Urinary bladder (tissue), 4 donors: ENCODE results near the gene CELSR2. TPM values are rescaled to one million over a fixed set of nuclear protein-coding genes. Genes with fewer than 3 reads are reported as not detected.
A peak's percentile ranks its signal among the peaks of the same experiment; 100 is the strongest.

ENCODE experiments used
- DNase-seq: peaks from one replicate; pipeline ENCODE4 v3.0.0-alpha.2; 2015; ENCODE audit errors: extremely low spot score
- H3K27ac ChIP-seq: one replicate; pipeline ENCODE4 v1.5.1; 2013; ENCODE audit warnings: low read depth, mild to moderate bottlenecking, moderate library complexity
- H3K36me3 ChIP-seq: one replicate; pipeline ENCODE4 v1.6.1; 2013; ENCODE audit warnings: mild to moderate bottlenecking, moderate library complexity; ENCODE audit not compliant: insufficient read depth
- H3K4me1 ChIP-seq: one replicate; pipeline ENCODE4 v1.6.1; 2013; ENCODE audit warnings: mild to moderate bottlenecking, moderate library complexity; ENCODE audit not compliant: insufficient read depth
- H3K4me3 ChIP-seq: one replicate; pipeline ENCODE4 v1.5.1; 2013; ENCODE audit warnings: low read depth, low read length
- WGBS: extraction: QIAGEN DNeasy Blood & Tissue Kit; methylation state at CpG from one replicate; pipeline ENCODE4 v1.1.7; 2013; 5-methylcytosine and 5-hydroxymethylcytosine counted together
- polyA plus RNA-seq: library from polyadenylated mRNA; stranded (reverse); fragments of 200-250 nt; gene quantifications from one replicate; pipeline ENCODE4 v1.2.3, GENCODE V29; 2013
- total RNA-seq: library from RNA; depleted of rRNA; stranded (reverse); fragments of >200 nt; gene quantifications from one replicate; pipeline ENCODE4 v1.2.3, GENCODE V29; 2014
- donor health status: healthy with polysubstance abuse.
- donor health status: healthy.

CELSR2 gene, protein sequence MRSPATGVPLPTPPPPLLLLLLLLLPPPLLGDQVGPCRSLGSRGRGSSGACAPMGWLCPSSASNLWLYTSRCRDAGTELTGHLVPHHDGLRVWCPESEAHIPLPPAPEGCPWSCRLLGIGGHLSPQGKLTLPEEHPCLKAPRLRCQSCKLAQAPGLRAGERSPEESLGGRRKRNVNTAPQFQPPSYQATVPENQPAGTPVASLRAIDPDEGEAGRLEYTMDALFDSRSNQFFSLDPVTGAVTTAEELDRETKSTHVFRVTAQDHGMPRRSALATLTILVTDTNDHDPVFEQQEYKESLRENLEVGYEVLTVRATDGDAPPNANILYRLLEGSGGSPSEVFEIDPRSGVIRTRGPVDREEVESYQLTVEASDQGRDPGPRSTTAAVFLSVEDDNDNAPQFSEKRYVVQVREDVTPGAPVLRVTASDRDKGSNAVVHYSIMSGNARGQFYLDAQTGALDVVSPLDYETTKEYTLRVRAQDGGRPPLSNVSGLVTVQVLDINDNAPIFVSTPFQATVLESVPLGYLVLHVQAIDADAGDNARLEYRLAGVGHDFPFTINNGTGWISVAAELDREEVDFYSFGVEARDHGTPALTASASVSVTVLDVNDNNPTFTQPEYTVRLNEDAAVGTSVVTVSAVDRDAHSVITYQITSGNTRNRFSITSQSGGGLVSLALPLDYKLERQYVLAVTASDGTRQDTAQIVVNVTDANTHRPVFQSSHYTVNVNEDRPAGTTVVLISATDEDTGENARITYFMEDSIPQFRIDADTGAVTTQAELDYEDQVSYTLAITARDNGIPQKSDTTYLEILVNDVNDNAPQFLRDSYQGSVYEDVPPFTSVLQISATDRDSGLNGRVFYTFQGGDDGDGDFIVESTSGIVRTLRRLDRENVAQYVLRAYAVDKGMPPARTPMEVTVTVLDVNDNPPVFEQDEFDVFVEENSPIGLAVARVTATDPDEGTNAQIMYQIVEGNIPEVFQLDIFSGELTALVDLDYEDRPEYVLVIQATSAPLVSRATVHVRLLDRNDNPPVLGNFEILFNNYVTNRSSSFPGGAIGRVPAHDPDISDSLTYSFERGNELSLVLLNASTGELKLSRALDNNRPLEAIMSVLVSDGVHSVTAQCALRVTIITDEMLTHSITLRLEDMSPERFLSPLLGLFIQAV (N-terminal part only)
- total RNA-seq: 3.6 TPM
- polyA plus RNA-seq: 4.9 TPM

DNA sequence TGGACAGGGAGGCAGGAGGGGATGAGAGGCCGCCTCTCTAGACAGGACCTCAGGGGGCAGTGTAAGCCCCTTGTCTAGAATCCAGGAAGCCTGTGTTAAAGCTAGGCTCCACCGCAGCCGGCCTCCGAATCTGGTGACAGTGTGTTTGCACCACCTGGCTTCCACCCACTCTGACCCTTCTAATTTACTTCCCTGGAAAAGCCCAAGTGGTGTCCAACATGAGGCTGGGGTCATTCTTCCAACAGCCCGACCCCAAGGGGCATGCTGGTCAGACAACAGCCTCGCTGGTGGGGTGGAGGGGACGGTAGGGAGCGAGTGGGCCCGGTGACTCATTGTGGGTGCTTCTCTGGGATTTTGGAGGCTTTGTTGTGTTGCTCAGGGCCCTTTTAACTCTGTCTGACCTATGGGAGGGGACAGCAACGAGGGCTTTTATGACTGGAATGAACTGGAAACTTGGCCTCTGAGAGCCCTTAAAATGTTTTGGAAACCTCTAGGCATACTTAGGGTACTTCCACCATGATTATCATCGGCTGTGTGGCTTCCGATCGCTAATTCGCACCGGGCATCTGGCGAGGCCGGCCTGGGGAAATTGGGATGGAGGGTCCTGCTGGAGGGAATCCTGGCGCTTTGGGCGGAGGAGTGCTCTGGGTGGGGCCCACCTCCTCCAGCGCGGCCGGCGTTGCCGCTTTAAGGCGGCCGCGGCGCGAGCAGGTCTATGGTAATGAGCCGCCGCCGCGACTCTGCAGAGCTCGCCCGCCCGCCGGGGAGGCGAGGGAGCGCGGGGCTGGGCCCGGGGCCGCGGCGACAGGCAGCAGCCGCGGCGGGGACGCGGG lies at the start of gene CELSR2:
TSS of gene CELSR2 (plus strand) at position 743 of the 833 bp plus-strand sequence. CDS start 541 bp downstream, outside the sequence.
- Histone ChIP-seq H3K4me3 (peak within 1 kb of the TSS; percentile 69), H3K27ac (no peak within 1 kb of the TSS), H3K4me1 (no peaks in the 10 kb centered on the region), H3K36me3 (no peaks in the 10 kb centered on the region)
- no peak for DNase-seq
- WGBS: 12% methylated on average over 49 of the region's 49 CpGs

DNA sequence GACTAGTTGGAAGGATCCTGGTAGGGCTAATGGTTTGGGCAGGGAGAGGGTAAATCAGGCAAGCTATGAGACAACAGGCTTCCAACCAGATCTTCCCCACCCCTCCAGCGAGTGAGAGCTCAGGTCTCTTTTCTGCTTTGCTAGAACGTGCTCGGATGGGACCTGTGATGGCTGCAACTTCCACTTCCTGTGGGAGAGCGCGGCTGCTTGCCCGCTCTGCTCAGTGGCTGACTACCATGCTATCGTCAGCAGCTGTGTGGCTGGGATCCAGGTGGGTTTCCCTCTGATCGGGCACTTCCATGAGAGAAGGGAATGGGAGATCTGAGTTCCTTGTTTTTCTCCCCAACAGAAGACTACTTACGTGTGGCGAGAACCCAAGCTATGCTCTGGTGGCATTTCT lies 49.6 kb upstream of the CELSR2 start:
- 66% methylated on average over 10 of the region's 10 CpGs for WGBS
- H3K27ac ChIP-seq: no peak overlapping the region

DNA sequence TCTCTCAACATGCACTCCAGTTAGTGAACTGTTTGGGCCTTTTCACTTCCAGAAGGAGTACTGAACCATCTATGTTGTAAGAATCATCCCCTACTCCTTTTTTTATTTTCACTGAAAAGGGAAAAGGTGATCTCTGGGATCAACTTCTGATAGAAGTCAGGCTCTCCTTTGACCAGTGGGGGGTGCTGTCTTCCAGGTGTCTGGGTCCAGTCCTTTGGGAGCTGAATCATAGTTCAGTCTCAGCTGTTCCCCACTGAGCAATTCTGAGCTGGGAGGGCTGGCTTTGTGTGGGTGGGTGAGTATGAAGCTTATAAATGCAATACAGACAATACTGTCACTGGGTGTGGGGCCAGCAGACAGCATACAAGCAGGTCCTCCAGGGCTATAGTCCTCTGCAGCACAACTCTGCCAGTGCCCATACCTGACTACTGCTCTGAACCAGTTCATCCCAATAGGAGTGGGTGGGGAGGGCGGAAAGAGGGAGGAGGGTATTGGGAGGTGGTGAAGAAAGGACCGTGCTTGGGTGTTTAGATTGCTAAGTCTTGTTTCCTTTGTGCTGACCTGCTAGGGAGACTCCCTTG lies 48.1 kb upstream of the CELSR2 start:
- Histone ChIP-seq H3K36me3 (no peaks in the 10 kb centered on the region), H3K4me1 (no peaks in the 10 kb centered on the region), H3K4me3 (no peak overlapping the region), H3K27ac (no peak overlapping the region)
- WGBS: 67% methylated on average over 2 of the region's 2 CpGs
- DNase-seq: no peak

More for the DNA sequence above, 49.6 kb upstream of the CELSR2 start:
- H3K4me3 ChIP-seq: no peak overlapping the region
- H3K36me3 ChIP-seq: no peaks in the 10 kb centered on the region
- no peaks in the 10 kb centered on the region for H3K4me1 ChIP-seq
- DNase-seq: no peak

DNA sequence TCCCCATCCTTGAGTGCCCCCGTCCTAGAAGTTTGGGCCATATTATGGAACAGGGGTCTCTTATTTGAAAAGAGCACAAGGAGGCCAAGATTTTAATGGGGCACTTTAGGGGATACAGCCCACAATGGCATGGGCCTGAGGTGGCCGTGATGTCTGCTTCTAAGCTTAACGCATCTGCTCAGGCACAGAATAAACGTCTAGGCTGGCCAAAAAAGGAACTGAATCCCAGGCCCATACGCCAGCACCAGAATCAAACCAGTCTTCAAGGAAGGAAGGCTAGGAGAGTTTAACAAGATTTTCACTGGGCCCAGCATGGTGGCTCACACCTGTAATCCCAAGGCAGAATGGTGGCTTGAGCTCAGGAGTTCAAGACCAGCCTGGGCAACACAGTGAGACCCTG lies 44.9 kb upstream of the CELSR2 start:
- Histone ChIP-seq H3K4me1 (no peaks in the 10 kb centered on the region), H3K4me3 (no peak overlapping the region), H3K27ac (no peak overlapping the region), H3K36me3 (no peaks in the 10 kb centered on the region)
- DNase-seq: no peak
- 74% methylated on average over 5 of the region's 5 CpGs for WGBS

DNA sequence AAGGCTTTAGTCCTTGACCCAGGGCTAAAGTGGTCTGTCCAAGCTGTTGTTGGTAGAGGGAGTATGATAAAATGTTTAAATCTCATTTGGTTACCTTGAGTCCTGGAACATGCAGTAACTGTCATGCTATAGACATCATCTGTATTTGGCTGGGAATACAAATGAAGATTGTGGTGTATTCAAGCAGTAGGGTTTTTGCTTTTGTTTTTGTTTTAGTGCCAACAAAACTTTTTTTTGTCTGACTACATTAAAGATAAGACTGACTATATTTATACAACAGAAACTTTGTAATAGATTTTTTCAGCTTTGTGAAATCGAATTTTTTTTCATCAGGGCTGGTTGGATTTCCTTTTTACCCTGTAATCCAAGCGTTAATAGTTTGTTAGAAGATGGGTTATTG lies 43.0 kb upstream of the CELSR2 start:
- WGBS: 56% methylated on average over 2 of the region's 2 CpGs
- Histone ChIP-seq H3K36me3 (no peaks in the 10 kb centered on the region), H3K27ac (no peak overlapping the region), H3K4me1 (no peaks in the 10 kb centered on the region), H3K4me3 (no peak overlapping the region)
- no peak for DNase-seq

DNA sequence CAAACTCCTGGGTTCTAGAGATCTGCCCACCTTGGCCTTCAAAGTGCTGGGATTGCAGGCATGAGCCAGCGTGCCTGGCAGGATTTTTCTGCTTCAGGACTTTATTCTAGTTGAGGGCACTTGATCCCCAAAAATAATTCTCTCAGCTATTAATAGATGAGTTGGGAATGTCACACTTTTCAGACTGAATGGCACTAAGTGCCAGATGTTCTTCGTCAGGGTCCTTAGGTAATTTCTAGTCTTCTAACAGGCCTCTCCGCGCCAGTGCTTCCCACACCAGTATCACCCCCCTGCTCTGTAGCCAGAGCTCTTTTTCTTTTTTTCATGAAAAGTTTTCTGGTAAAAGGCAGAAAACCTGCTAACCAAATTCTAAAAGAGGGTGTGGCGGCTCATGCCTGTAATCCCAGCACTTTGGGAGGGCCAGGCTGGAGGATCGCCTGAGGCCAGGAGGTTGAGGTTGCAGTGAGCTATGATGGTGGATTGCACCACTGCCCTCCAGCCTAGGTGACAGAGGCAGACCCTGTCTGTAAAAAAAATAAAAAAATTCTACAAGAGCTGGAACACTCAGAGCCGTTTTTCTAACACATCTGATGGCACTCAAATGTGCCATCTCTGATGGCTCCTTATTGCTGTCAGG lies 41.8 kb upstream of the CELSR2 start:
- no peaks in the 10 kb centered on the region for H3K4me1 ChIP-seq
- no peaks in the 10 kb centered on the region for H3K36me3 ChIP-seq
- 87% methylated on average over 7 of the region's 7 CpGs for WGBS
- no peak for DNase-seq
- no peak overlapping the region for H3K27ac ChIP-seq
- no peak overlapping the region for H3K4me3 ChIP-seq

DNA sequence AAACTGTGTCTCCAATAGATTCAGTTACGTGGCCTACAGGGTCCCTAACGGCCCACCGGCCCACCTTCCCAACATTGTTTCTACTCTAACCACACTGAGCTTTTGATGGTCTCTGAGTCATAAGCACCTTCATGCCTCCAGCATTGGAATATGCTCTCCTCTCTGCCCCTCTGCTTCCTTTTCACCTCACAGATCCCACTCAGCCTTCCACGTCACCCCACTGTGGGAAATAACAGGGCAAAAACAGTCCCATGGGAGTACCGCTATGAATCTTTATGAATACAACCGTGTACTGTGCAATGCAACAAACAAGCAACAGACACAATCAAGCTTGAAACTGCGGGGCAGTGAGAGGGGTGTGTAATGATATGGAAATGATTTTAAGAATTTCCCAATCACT lies 40.9 kb upstream of the CELSR2 start:
- Histone ChIP-seq H3K4me3 (no peak overlapping the region), H3K4me1 (no peaks in the 10 kb centered on the region), H3K36me3 (no peaks in the 10 kb centered on the region), H3K27ac (no peak overlapping the region)
- DNase-seq: no peak
- 83% methylated on average over 7 of the region's 7 CpGs for WGBS

DNA sequence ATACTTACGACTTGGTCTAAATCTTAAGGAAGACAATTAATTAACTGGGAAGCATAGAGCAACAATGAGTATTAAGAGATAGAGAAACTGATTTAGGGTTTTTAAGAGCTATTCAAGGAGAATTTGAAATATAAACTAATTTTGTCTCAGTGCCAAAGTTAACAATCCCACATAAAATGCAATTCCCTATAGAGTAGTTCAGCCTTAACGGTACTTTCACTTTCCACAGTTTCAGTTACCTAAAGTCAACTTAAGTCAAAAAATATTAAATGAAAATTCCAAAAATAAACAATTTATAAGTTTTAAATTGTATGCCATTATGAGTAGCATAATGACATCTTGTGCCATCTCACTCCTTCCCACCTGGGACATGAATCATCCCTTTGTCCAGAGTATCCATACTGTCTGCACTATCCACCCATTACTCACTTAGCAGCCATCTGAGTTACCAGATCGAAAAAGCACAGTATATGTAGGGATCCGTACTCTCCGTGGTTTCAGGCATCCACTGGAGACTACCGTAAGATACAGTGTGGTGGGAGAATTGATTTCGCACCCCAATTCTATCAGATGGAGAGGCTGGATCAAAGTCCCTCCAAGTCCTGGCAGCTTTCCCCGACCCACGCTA lies 40.4 kb upstream of the CELSR2 start:
- no peak for DNase-seq
- Histone ChIP-seq H3K4me1 (no peaks in the 10 kb centered on the region), H3K27ac (no peak overlapping the region), H3K4me3 (no peak overlapping the region), H3K36me3 (no peaks in the 10 kb centered on the region)
- 62% methylated on average over 9 of the region's 9 CpGs for WGBS

DNA sequence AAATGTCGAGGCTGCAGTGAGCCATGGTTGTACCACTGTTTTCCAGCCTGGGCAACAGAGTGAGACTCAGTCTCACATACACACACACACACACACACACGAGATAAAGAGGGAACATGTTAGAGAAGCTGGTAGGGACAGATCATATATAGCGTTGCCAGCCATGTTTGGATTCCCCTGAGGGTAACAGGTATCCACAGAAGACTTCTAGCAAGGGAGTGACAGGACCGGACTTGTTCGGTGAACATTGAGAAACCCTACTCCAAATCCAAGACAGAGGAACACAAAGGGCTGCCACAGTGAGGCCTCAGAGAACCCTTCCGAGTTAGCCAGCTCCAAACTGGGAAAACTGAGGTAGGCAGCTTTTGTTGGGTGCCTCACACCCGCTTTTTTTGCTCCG lies 39.3 kb upstream of the CELSR2 start:
- no peak overlapping the region for H3K27ac ChIP-seq
- 90% methylated on average over 8 of the region's 8 CpGs for WGBS
- H3K4me1 ChIP-seq: no peaks in the 10 kb centered on the region
- no peak overlapping the region for H3K4me3 ChIP-seq
- no peak for DNase-seq
- no peaks in the 10 kb centered on the region for H3K36me3 ChIP-seq

DNA sequence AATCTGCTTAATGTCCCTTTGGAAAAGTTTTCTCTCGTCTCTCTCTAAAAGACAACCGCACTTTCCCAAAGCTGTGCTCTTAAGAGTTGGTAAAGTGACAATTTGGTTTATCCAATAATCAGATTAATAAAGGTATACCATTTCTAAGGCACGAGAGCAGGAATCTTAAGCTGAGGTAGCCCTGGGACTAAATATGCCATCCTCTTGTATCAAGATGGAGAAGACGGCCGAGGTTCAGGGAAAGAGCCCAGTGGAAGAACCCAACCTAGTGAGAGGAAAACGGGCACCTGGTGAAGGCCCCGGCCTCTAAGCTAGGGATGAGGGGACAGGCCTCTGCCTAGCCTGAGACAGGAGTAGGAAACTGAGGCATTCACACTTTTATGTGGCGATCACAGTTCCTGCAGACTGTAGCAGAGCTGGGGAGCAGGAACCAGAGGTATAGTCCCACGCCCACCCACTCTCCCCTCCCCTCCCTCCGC lies 36.0 kb upstream of the CELSR2 start:
- Histone ChIP-seq H3K36me3 (no peaks in the 10 kb centered on the region), H3K27ac (no peak overlapping the region), H3K4me3 (peak overlapping the region; percentile 59), H3K4me1 (no peaks in the 10 kb centered on the region)
- WGBS: 35% methylated on average over 10 of the region's 10 CpGs
- no peak for DNase-seq

DNA sequence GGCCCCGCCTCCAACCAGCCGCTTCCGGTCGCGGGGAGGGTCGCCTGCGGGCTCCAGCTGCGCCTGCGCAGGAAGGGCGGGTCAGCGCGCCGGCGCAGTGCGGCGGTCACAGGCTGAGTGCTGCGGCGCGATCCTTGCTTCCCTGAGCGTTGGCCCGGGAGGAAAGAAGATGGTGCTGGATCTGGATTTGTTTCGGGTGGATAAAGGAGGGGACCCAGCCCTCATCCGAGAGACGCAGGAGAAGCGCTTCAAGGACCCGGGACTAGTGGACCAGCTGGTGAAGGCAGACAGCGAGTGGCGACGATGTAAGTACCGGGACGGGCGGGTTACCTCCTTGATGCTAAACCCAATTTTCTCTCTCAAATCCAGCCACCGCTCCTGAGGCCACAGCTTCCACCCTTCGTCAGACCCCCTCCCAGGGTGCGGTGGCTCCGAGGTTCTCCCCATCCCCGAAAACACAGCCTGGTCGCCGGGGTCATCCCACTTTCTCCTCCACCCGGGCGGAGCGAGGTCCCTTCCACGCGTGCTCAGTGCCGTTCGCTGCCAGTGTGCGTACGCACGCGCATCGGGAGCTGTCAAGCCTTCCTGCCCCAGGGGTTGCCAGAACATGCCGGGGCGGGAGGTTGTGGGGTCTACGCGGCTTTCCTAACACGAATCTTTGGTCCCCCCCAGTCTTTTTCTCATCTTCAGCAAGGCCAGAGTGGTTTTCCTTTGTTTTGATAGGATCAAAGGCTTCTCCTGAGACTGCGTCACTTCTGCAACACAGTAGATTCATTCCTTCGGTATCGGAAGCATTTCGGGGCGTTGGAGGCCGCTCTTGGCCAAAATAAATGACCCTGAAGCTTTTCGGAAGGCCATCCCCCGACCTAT lies 35.3 kb upstream of the CELSR2 start, which contains the start of gene SARS1:
TSS of gene SARS1 (plus strand) at position 95 of the 870 bp plus-strand sequence. CDS start at position 170, 75 bp downstream.
- H3K36me3 ChIP-seq: no peaks in the 10 kb centered on the region
- H3K27ac ChIP-seq: peak within 1 kb of the TSS; percentile 25
- H3K4me1 ChIP-seq: no peaks in the 10 kb centered on the region
- DNase-seq: peak; percentile 78
- H3K4me3 ChIP-seq: peak within 1 kb of the TSS; percentile 59
- under 1% methylated on average over 64 of the region's 64 CpGs for WGBS
